Mucosa of descending colon (tissue), 3 donors: ENCODE results near the gene FIP1L1. TPM values are rescaled to one million over a fixed set of nuclear protein-coding genes. Genes with fewer than 3 reads are reported as not detected.
A peak's percentile ranks its signal among the peaks of the same experiment; 100 is the strongest.
"Not testable (repeated sequence)": the region's sequence is repeated elsewhere in the genome, so short reads cannot be mapped to it uniquely, and the experiment has no call there.

Experiments used
- ATAC-seq: fragments of 200-7000 bp; cut with Tn5 transposase; one replicate; pipeline ENCODE4 v1.9.1; 2020; ENCODE audit warnings: mild to moderate bottlenecking, moderate library complexity
- DNase-seq, 3 donors: peaks; one replicate each; pipeline ENCODE4 v3.0.0-alpha.2; 2020
- H3K36me3 ChIP-seq: fragments of 200-600 bp; one replicate; pipeline ENCODE4 v1.8.0; 2021; ENCODE audit warnings: low read depth, mild to moderate bottlenecking
- H3K4me1 ChIP-seq: fragments of 200-600 bp; one replicate; pipeline ENCODE4 v1.8.0; 2021; ENCODE audit warnings: low read depth, mild to moderate bottlenecking
- H3K4me3 ChIP-seq: fragments of 200-600 bp; one replicate; pipeline ENCODE4 v1.8.0; 2021; ENCODE audit warnings: mild to moderate bottlenecking
- H3K9me3 ChIP-seq: fragments of 200-600 bp; one replicate; pipeline ENCODE4 v1.8.0; 2021; ENCODE audit warnings: mild to moderate bottlenecking
- intact Hi-C, 2 donors: fragments of 100-400 bp; cut with DNase I in 1 of 2; cut with micrococcal nuclease in 1 of 2; formaldehyde crosslinking; loops; one replicate each; pipeline versions ENCODE4 v1.11.0 to v1.11.1; 2022; cut with DNase I, micrococcal nuclease
- long read RNA-seq, 2 donors: library from polyadenylated mRNA; unstranded; transcript quantifications; one replicate each; pipeline ENCODE4 v2.0.0, GENCODE V29; 2019 to 2021
- total RNA-seq, 3 donors: library from RNA; stranded (reverse); fragmentation: NEBNext Ultra II Directional in 2 of 3; extraction: Animal tissue kit (Norgen Biotek cat#: 25700) in 2 of 3; gene quantifications; one replicate each; pipeline versions ENCODE4 v1.2.1 to v1.2.4, GENCODE V29; 2021 to 2023
- TF ChIP-seq, protein P1 (sequence below): fragments of 200-600 bp; IDR thresholded peaks from one replicate; pipeline ENCODE4 v1.8.0; 2022; ENCODE audit warnings: antibody characterized with exemption, mild to moderate bottlenecking
- donor health status: DM: no; HTN: no; CAD: no; lungs with moderate emphysema.
- donor health status: DM: no; HTN: no; CAD: no.
- donor health status: DM: no; HTN: yes; CAD: no.

Gene FIP1L1, protein sequence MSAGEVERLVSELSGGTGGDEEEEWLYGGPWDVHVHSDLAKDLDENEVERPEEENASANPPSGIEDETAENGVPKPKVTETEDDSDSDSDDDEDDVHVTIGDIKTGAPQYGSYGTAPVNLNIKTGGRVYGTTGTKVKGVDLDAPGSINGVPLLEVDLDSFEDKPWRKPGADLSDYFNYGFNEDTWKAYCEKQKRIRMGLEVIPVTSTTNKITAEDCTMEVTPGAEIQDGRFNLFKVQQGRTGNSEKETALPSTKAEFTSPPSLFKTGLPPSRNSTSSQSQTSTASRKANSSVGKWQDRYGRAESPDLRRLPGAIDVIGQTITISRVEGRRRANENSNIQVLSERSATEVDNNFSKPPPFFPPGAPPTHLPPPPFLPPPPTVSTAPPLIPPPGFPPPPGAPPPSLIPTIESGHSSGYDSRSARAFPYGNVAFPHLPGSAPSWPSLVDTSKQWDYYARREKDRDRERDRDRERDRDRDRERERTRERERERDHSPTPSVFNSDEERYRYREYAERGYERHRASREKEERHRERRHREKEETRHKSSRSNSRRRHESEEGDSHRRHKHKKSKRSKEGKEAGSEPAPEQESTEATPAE
- 10 to 100 TPM; 38.9 to 46.1 (median 39.9) TPM for total RNA-seq
- long read RNA-seq, donor 1, transcript FIP1L1-201 (15 exons, 1,878 nt): major isoform, 5 of 46 reads
- long read RNA-seq, donor 1, partial matches to known transcripts: 1 of 46 reads
- long read RNA-seq, donor 1, other reads (novel, unspliced or antisense): 38 of 46 reads
- long read RNA-seq, donor 2, partial matches to known transcripts: 2 of 36 reads
- long read RNA-seq, donor 2, other reads (novel, unspliced or antisense): 30 of 36 reads

DNA sequence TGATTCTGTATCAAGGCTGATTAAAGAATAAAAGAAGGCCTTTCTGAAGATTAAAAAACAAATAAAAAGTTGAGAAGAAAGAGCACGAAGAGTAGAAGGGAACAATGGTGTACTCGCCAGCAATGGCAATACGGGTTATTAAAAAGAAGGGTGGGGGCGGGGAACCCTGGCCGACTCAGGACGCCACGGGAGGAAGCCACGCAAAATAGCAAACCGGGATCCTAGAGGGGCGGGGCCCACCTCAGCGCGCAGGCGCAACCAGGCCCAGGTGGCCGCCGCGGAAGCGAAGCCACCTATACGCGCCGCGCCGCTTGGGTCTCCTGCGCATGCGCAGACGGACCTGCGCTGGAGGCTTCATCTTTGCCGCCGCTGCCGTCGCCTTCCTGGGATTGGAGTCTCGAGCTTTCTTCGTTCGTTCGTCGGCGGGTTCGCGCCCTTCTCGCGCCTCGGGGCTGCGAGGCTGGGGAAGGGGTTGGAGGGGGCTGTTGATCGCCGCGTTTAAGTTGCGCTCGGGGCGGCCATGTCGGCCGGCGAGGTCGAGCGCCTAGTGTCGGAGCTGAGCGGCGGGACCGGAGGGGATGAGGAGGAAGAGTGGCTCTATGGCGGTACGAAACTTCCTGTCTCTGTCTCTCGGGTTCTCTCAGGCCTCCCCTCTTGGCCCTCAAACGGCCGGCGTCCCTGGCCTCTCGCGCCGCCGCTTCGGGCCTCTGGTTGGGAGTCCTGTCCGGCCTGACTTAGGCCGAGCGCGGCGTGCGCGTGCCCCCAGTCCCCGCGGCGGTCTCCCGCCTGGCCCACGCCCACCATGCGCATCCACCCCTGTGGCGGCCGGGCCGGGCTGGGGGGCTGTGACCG lies at the start of gene FIP1L1:
TSS of gene FIP1L1 (plus strand) at position 323 of the 852 bp plus-strand sequence. CDS start at position 521, 198 bp downstream.
- ATAC-seq: peak; percentile 99
- intact Hi-C loops: no loop called here
- DNase-seq: peak; percentile 97 to 98 (median 98)
- Histone ChIP-seq H3K4me1 (peaks cover 17% of the 10 kb centered on the region), H3K36me3 (no peaks in the 10 kb centered on the region), H3K4me3 (peak within 1 kb of the TSS; percentile 81), H3K9me3 (no peaks in the 10 kb centered on the region)
- TF ChIP-seq, protein P1, sequence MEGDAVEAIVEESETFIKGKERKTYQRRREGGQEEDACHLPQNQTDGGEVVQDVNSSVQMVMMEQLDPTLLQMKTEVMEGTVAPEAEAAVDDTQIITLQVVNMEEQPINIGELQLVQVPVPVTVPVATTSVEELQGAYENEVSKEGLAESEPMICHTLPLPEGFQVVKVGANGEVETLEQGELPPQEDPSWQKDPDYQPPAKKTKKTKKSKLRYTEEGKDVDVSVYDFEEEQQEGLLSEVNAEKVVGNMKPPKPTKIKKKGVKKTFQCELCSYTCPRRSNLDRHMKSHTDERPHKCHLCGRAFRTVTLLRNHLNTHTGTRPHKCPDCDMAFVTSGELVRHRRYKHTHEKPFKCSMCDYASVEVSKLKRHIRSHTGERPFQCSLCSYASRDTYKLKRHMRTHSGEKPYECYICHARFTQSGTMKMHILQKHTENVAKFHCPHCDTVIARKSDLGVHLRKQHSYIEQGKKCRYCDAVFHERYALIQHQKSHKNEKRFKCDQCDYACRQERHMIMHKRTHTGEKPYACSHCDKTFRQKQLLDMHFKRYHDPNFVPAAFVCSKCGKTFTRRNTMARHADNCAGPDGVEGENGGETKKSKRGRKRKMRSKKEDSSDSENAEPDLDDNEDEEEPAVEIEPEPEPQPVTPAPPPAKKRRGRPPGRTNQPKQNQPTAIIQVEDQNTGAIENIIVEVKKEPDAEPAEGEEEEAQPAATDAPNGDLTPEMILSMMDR: no peak

DNA sequence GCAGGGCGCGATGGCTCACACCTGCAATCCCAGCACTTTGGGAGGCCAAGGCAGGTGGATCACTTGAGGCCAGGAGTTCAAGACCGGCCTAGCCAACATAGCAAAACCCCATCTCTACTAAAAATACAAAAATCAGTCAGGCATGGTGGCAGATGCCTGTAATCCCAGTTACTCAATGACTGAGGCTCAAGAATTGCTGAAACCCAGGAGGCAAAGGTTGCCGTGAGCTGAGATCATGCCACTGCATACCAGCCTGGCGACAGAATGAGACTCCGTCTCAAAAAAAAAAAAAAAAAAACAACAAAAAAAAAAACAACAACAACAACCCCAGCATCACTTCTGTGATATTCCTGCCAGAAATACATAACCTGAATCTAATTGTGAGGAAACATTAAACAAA lies 42.5 kb upstream of the FIP1L1 start:
- intact Hi-C loops, H3K9me3 ChIP-seq, H3K4me1 ChIP-seq, ATAC-seq, H3K36me3 ChIP-seq, H3K4me3 ChIP-seq, DNase-seq: not testable (repeated sequence)

DNA sequence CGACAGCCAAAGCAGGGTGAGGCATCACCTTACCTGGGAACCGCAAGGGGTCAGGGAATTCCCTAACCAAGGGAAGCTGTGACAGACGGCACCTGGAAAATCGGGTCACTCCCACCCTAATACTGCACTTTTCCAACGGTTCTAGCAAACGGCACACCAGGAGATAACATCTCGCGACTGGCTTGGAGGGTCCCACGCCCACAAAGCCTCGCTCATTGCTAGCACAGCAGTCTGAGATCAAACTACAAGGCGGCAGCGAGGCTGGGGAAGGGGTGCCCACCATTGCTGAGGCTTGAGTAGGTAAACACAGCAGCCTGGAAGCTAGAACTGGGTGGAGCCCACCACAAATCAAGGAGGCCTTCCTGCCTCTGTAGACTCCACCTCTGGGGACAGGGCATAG lies 37.3 kb upstream of the FIP1L1 start:
- ATAC-seq, intact Hi-C loops: not testable (repeated sequence)

DNA sequence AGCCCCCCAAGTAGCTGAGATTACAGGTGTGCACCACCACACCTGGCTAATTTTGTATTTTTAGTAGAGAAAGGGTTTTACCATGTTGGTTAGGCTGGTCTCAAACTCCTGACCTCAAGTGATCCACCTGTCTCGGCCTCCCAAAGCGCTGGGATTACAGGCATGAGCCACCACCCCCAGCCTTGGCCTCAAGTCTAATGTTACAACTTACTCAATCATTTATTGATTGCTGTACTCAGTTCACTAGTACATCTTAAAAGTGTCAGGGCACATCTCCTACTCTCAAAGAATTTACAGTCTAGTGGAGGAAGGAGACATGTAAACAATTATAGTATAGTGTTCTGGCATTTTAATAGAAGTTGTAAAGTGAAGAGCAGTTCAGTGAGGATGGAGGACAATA lies 31.0 kb upstream of the FIP1L1 start:
- ATAC-seq, H3K4me1 ChIP-seq, H3K9me3 ChIP-seq, H3K36me3 ChIP-seq, intact Hi-C loops, DNase-seq, H3K4me3 ChIP-seq: not testable (repeated sequence)

More for the DNA sequence above, 37.3 kb upstream of the FIP1L1 start:
- H3K4me3 ChIP-seq, DNase-seq, H3K9me3 ChIP-seq, H3K4me1 ChIP-seq, H3K36me3 ChIP-seq: not testable (repeated sequence)

DNA sequence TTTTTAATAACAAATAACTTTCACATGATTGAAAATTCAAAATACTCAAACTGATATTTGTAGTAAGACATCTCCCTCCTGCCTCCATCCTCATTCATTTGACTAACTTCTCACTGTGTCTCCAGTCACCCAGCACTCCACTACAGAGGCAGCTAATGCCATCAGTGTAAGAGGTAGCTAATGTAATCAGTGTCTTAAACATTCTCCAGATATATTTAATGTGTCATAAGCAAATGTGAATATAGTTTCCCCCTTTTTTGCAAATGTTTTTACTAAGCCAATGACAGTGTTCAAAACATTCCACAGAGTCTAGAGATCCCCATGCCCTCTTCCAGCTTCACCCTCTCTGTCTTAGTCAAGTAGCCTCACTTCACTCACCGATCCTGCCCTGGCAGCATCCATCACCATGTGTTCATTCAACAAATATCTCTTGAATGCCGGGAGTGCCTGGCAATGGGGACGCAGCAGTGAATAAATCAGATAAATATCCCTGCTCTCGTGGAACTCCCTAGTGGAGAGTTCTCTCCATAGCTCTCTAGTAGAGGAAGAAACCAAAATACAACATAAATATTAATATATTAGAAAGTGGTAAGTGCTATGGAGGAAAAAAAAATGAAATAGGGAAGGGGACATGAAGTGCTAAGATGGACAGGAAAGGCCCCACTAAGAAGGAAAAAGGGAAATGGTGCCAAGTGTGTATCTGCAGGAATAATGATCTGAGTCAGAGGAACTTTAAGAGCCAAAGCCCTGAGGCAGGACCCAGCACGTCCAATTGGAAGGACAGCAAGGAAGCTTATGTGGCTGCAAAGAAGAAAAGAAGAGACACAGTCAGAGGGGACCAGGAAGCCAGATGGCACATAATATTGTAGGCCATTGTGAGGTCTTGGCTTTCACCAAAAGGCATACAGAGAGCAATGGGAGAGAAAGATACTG lies 30.3 kb upstream of the FIP1L1 start:
- TF ChIP-seq, protein P1: no peak
- intact Hi-C loops: no loop called here
- Histone ChIP-seq H3K4me3 (no peak overlapping the region), H3K9me3 (no peaks in the 10 kb centered on the region), H3K36me3 (no peaks in the 10 kb centered on the region), H3K4me1 (no peaks in the 10 kb centered on the region)
- ATAC-seq: no peak
- no peak for DNase-seq

DNA sequence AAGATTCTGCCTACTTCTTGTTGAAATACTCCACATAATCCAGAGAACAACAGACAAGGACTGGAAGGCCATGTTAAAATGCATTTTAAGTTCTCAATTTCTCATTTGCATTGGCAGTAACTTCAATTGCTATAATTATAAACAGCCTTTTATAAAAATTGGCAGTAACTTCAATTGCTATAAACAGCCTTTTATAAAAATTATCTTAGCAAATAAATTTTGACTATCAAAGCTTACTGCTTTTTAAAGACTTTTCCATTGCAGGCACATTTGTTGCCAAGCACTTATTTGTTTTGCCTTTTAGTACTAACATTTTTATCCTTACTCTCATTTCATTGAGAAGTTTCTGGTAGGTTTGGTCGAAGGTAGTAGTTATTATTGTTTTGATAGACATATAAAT lies 29.4 kb upstream of the FIP1L1 start:
- no peak for ATAC-seq
- no peaks in the 10 kb centered on the region for H3K9me3 ChIP-seq
- H3K4me1 ChIP-seq: no peaks in the 10 kb centered on the region
- no peak for DNase-seq
- intact Hi-C loops: no loop called here
- no peaks in the 10 kb centered on the region for H3K36me3 ChIP-seq
- TF ChIP-seq, protein P1: no peak
- H3K4me3 ChIP-seq: no peak overlapping the region
